Measurements from ENCODE around the gene ADCY7.
A peak's percentile ranks its signal among the peaks of the same experiment; 100 is the strongest.

The ADCY7 gene

GRCh38 chr16:50360779-50361178 lies 94.4 kb downstream of the ADCY7 start:
- DNase-seq, result peak in 2 of 3 donors; percentile 36 to 50
- POLR2A ChIA-PET, result no interaction called here
- WGBS (ENCODE audit: insufficient coverage), result 100% methylated on average over 1 of the region's 3 CpGs

GRCh38 chr16:50363656-50364055 lies 97.3 kb downstream of the ADCY7 start:
- ChIA-PET POLR2A (interaction anchor here (0.6 kb wide), 2 partner anchors 14 to 254 kb away, joined by 3 to 4 read pairs; no protein-coding TSS in a partner anchor), CTCF (interaction anchor here (1.6 kb wide), 1 partner anchor 9 kb away, joined by 14 read pairs; no protein-coding TSS in a partner anchor)
- Histone ChIP-seq H3K9me3 (ENCODE audit: control extremely low read depth in 1 of 5, control insufficient read depth in 4 of 5, insufficient read depth in 2 of 5, low read depth in 1 of 5, low read length in 4 of 5) (no peaks in the 10 kb centered on the region), H3K27me3 (replicated peaks in 2 of 5; ENCODE audit: control insufficient read depth in 4 of 5, insufficient read depth in 5 of 5, low read length in 4 of 5) (no peaks in the 10 kb centered on the region), H3K4me1 (ENCODE audit: control extremely low read depth in 1 of 4, control insufficient read depth in 4 of 4, insufficient read depth in 4 of 4, low read length in 3 of 4) (peaks cover 7 to 30% (median 23%) of the 10 kb centered on the region in 4 experiments), H3K4me3 (ENCODE audit: control insufficient read depth in 1 of 7, extremely low read depth in 1 of 7, insufficient read depth in 4 of 7, low read depth in 2 of 7, low read length in 6 of 7) (no peak overlapping the region), H3K36me3 (ENCODE audit: control insufficient read depth in 4 of 4, insufficient read depth in 4 of 4, low read length in 3 of 4) (peaks cover 16 to 50% (median 30%) of the 10 kb centered on the region in 4 experiments), H3K27ac (ENCODE audit: insufficient read depth in 1 of 2, low read depth in 1 of 2, low read length in 2 of 2, poor library complexity in 1 of 2, severe bottlenecking in 2 of 2) (no peak overlapping the region)
- no peak for DNase-seq
- WGBS (ENCODE audit: insufficient coverage), result 89% methylated on average over 2 of the region's 10 CpGs

More at GRCh38 chr16:50360779-50361178, 94.4 kb downstream of the ADCY7 start:
- peak overlapping the region in 1 of 2 experiments; percentile 15 for H3K27ac ChIP-seq (ENCODE audit: insufficient read depth in 1 of 2, low read depth in 1 of 2, low read length in 2 of 2, poor library complexity in 1 of 2, severe bottlenecking in 2 of 2)
- H3K4me3 ChIP-seq (ENCODE audit: control insufficient read depth in 1 of 7, extremely low read depth in 1 of 7, insufficient read depth in 4 of 7, low read depth in 2 of 7, low read length in 6 of 7), result no peak overlapping the region
- no peaks in the 10 kb centered on the region for H3K9me3 ChIP-seq (ENCODE audit: control extremely low read depth in 1 of 5, control insufficient read depth in 4 of 5, insufficient read depth in 2 of 5, low read depth in 1 of 5, low read length in 4 of 5)
- H3K4me1 ChIP-seq (ENCODE audit: control extremely low read depth in 1 of 4, control insufficient read depth in 4 of 4, insufficient read depth in 4 of 4, low read length in 3 of 4), result peaks cover 0 to 9% (median 2%) of the 10 kb centered on the region in 4 experiments
- CTCF ChIA-PET, result interaction anchor here (1.1 to 3.8 kb wide), 12 partner anchors 9 to 446 kb away, joined by 3 to 30 read pairs (median 4); partner anchors contain the start of gene BRD7
- no peaks in the 10 kb centered on the region for H3K27me3 ChIP-seq (replicated peaks in 2 of 5; ENCODE audit: control insufficient read depth in 4 of 5, insufficient read depth in 5 of 5, low read length in 4 of 5)
- H3K36me3 ChIP-seq (ENCODE audit: control insufficient read depth in 4 of 4, insufficient read depth in 4 of 4, low read length in 3 of 4), result peaks cover 18 to 62% (median 34%) of the 10 kb centered on the region in 4 experiments

- H3K4me1 ChIP-seq (ENCODE audit: control extremely low read depth in 1 of 4, control insufficient read depth in 4 of 4, insufficient read depth in 4 of 4, low read length in 3 of 4), result peaks cover 7 to 33% (median 22%) of the 10 kb centered on the region in 4 experiments
- WGBS (ENCODE audit: insufficient coverage), result 0% methylated on average over 1 of the region's 2 CpGs
- CTCF ChIA-PET, result interaction anchor here (1.3 to 3.0 kb wide), 5 partner anchors 11 to 441 kb away, joined by 3 to 19 read pairs (median 4); no protein-coding TSS in a partner anchor
- no peaks in the 10 kb centered on the region for H3K27me3 ChIP-seq (replicated peaks in 2 of 5; ENCODE audit: control insufficient read depth in 4 of 5, insufficient read depth in 5 of 5, low read length in 4 of 5)
- no peaks in the 10 kb centered on the region for H3K9me3 ChIP-seq (ENCODE audit: control extremely low read depth in 1 of 5, control insufficient read depth in 4 of 5, insufficient read depth in 2 of 5, low read depth in 1 of 5, low read length in 4 of 5)
- peaks cover 13 to 36% (median 25%) of the 10 kb centered on the region in 4 experiments for H3K36me3 ChIP-seq (ENCODE audit: control insufficient read depth in 4 of 4, insufficient read depth in 4 of 4, low read length in 3 of 4)
- peak overlapping the region in 3 of 7 experiments; percentile 1 to 31 (median 2) for H3K4me3 ChIP-seq (ENCODE audit: control insufficient read depth in 1 of 7, extremely low read depth in 1 of 7, insufficient read depth in 4 of 7, low read depth in 2 of 7, low read length in 6 of 7)
- POLR2A ChIA-PET, result interaction anchor here (0.6 kb wide), 1 partner anchor 284 kb away, joined by 3 read pairs; no protein-coding TSS in a partner anchor
- peak in 2 of 3 donors; percentile 34 to 38 for DNase-seq
- H3K27ac ChIP-seq (ENCODE audit: insufficient read depth in 1 of 2, low read depth in 1 of 2, low read length in 2 of 2, poor library complexity in 1 of 2, severe bottlenecking in 2 of 2), result peak overlapping the region in 1 of 2 experiments; percentile 20
Measured at GRCh38 chr16:50365791-50366575, 99.6 kb downstream of the ADCY7 start.

All from common myeloid progenitor, CD34-positive (primary cell).